GM12891 (cell line): ENCODE measurements around the gene DLX2.

ENCODE experiments used
- DNase-seq: peaks from one replicate; pipeline ENCODE4 v3.0.0; 2011; ENCODE audit warnings: low spot score; ENCODE audit not compliant: insufficient read length
- FAIRE-seq: peaks from 2 replicates; lab custom pipeline; 2011; peaks lifted over from hg19 to GRCh38; lab: Jason Lieb, UNC
- PAX5 ChIP-seq: IDR thresholded peaks from 2 replicates; pipeline ENCODE4 v1.6.1; 2011; ENCODE audit warnings: low read length, moderate library complexity, mild to moderate bottlenecking; ENCODE audit not compliant: insufficient read depth, severe bottlenecking
- POLR2A ChIP-seq: IDR thresholded peaks from 2 replicates; pipeline ENCODE4 v1.6.1; 2011; ENCODE audit warnings: low read depth, low read length, control low read depth
- POLR2AphosphoS5 ChIP-seq: IDR thresholded peaks from 2 replicates; pipeline ENCODE4 v1.6.1; 2011; ENCODE audit warnings: low read depth, low read length, control low read depth
- POU2F2 ChIP-seq: IDR thresholded peaks from 2 replicates; pipeline ENCODE4 v1.6.1; 2011; ENCODE audit warnings: low read depth, mild to moderate bottlenecking, control low read depth, low read length, moderate library complexity
- SPI1 ChIP-seq: IDR thresholded peaks from 2 replicates; pipeline ENCODE4 v1.6.1; 2011; ENCODE audit warnings: low read depth, low read length, control low read depth
- TAF1 ChIP-seq: IDR thresholded peaks from 2 replicates; pipeline ENCODE4 v1.6.1; 2011; ENCODE audit warnings: low read depth, low read length, control low read depth

The DLX2 gene

DNA sequence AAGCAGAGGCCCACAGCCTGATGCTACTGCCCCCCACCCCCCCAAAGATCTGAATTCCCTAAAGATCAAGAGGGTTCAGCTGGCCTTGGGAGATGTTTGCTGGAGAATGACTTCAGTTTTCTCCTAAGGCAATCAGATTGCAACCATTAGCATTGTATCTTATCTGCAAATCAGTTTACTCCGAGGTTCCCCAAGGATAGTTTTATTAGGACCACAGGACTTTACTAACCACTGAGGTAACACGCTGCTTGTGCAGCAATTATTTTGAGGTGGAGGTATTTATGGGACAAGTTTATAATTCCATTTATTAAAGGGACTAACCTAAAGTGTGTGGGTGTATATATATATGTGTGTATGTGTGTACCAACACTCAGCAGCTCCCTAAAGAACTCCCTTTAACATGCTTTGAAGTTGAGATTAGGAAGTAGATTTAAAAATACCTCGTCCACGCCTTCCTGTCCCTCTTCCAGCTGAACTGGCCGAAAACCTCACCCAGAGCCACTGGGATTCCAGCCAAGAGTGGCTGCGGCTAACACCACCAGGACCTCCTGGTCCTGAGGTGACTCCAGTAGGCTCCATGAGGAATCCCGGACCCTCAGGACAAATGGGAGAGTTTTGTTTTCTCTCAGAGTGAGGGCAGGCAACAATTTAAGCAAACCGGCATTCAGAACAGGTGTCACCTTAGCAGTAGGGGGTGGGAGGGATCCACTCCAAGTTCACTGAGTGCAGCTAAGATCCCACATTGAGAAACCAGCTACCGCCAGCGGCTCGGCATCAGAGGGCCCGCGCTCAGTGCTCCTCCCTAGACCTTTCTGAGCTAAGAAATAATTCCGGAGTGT, 20.4 kb downstream of the DLX2 start:
- TF ChIP-seq TAF1 (no peak), PAX5 (no peak), POLR2A (no peak)
- no peak for FAIRE-seq
- no peak for DNase-seq

DNA sequence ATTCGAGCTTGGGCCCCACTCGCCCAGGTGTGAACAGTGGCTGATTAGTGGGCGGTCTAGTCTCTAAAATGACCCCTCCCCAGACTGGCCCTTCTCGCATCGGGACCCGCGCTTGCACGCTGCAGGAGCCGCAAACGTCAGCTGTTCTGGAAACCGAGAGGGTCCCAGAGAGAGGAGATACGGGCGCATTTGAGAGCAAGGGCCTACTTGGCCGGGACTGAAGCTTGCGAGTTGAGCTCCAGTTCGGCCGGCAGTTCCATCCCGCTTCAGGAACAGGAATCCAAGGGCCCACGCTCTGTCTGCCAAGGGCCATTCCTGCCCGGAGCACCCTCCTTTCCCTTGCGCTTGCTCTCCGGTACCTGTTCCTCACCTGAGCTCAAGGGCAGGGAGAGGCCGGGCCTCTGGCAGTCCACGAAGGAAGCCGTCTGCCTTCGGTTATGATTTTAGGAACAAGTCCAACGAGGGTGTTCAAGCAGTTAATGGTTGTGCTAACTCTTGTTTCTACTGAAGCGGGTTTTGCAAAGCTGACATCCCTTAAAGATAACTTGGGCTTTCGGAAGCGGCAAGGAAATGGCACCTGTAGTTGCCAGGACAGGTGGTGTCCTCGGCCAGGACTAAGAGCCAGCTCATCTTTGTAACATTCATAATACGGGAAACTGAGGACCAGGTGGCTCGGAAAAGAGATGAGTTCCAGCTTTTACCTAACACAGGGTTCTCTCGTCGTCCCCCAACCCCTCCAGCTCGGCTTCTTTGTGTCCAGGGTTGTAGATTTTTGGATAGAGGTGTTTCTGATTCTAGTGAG, 21.3 kb downstream of the DLX2 start:
- DNase-seq (no peak), FAIRE-seq (no peak)
- TF ChIP-seq TAF1, result no peak
- TF ChIP-seq POLR2AphosphoS5, result no peak
- no peak for TF ChIP-seq POU2F2
- no peak for TF ChIP-seq SPI1
- no peak for TF ChIP-seq PAX5
- no peak for TF ChIP-seq POLR2A

DNA sequence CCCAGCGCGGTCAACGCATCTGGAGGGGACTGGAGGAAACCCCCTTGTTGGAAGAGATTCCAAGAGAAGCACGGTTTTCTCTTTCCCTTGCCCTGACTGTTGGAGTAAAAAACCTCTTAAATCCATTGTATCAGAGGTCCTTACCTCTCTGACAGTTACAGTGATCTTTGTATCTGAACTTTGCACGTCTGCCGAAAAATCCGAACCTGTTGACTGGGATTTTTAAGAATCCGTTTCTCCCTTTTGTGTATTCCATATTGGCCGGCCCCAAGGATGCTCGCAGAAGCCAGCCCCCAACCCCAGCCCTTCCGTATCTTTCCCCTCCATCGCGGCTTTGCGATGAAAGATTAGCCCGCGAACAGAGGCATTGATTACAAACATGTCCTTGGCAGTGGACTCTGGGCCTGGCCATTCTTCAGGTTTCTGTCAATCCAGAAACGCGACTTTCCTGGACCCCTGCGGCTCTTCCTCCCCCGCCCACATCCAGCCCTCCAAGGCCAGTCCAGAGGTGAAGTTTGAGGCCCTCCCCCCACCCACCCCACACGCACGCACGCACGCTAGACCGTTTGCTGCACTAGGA, 22.0 kb downstream of the DLX2 start:
- no peak for TF ChIP-seq POU2F2
- no peak for TF ChIP-seq SPI1
- no peak for DNase-seq
- FAIRE-seq, result no peak

DNA sequence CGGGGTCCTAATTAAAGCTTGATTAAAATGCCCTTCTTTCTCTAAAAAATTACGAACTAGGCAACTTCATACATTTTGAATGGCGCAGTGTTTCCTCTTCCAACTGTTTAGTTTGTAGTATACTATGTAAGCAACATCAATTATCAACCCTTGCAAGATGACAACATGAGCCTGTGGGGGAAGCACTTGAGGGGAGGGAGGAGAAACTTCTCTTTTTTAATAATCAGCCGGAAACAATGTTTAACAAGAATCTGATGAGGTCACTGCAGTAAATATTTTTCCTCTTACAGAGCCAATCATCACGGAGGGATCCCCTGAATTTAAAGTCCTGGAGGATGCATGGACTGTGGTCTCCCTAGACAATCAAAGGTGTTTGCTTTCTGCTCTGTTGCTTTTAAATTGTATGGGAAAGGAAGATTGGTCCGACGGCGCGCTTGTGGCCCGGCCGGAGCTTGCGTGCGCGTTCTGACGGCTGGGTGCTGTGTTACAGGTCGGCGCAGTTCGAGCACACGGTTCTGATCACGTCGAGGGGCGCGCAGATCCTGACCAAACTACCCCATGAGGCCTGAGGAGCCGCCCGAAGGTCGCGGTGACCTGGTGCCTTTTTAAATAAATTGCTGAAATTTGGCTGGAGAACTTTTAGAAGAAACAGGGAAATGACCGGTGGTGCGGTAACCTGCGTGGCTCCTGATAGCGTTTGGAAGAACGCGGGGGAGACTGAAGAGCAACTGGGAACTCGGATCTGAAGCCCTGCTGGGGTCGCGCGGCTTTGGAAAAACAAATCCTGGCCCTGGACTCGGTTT, 22.7 kb downstream of the DLX2 start:
- DNase-seq (no peak), FAIRE-seq (no peak)
- TF ChIP-seq TAF1, result no peak
- TF ChIP-seq PAX5, result no peak

DNA sequence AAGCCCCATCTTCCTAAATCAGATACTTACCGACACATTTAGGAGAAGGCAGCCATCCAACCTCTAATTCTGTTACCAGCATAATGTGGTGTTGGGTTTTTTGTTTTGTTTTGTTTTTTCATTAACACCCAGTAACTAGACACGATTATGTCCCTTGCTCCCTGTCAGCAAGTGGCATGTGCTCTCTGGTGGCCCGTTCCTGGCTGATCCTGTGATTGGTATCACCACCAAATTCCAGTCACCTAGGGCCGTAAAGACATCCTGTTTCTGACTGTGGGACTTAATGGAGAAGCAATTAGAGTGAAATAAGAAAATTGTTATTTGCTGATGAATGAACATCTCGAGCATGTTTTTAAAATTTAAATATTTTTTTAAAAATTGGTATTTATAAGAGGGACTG, 23.3 kb downstream of the DLX2 start:
- no peak for DNase-seq
- TF ChIP-seq SPI1, result no peak
- TF ChIP-seq POLR2A, result no peak
- TF ChIP-seq POU2F2, result no peak
- TF ChIP-seq TAF1, result no peak
- no peak for FAIRE-seq

DNA sequence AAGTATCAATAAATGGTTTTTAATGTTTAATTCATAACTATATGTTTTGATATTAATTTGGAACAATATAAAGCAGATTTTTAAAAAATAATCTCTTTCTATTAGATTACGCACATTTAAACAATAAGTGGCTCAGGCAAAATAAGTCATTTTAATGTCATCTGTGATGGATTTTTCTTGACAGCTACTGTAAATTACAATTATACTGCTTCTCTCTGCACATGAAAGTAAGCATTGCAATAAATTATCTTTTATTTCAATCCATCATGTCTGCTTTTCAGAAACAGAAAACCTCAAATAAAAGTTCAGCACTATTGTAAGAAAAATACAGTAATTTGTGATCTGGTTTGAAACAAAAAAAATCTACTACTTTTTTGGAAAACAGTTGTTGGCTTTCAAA, 28.4 kb downstream of the DLX2 start:
- no peak for TF ChIP-seq TAF1
- no peak for TF ChIP-seq SPI1
- FAIRE-seq (no peak), DNase-seq (no peak)

DNA sequence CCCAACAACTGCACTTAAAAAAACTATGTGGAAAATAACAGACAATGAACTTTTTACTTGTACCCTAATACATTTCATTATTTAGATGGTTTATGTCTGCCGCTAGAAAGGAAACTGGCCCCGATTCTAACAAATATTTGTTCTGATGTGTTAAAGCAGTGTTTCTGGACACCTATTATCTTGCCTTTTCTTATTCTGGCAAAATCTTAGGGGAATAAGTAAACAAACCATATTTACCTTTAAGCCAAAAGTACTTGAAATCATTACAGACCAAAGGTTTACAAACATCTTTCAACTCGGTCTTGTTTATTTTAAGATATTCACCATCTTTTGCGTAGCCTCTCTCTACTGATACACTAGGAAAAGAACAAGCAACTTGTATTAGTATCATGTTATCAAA, 29.2 kb downstream of the DLX2 start:
- FAIRE-seq (no peak), DNase-seq (no peak)
- TF ChIP-seq POLR2AphosphoS5 (no peak), SPI1 (no peak), POLR2A (no peak), POU2F2 (no peak), PAX5 (no peak)

DNA sequence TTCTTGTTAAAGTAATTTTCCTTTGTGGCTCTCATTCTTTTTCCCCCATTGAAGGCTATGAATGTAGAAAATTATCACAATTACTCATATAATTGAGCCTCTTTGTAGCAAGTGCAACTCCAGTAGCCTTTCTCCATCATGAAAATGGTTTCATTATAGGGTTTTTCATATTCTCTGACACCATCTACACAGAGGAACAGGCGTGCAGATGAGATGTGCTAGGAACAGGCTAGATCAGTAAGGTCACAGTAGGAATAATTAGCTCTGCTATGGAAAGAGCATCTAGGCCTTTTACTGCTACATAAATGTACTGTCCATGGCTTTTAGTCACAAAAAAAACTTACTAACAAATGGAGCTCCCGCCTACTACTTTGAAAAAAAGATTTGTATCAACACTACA, 30.0 kb downstream of the DLX2 start:
- no peak for FAIRE-seq
- DNase-seq, result no peak
- TF ChIP-seq SPI1 (no peak), POLR2AphosphoS5 (no peak), TAF1 (no peak), PAX5 (no peak), POLR2A (no peak), POU2F2 (no peak)

DNA sequence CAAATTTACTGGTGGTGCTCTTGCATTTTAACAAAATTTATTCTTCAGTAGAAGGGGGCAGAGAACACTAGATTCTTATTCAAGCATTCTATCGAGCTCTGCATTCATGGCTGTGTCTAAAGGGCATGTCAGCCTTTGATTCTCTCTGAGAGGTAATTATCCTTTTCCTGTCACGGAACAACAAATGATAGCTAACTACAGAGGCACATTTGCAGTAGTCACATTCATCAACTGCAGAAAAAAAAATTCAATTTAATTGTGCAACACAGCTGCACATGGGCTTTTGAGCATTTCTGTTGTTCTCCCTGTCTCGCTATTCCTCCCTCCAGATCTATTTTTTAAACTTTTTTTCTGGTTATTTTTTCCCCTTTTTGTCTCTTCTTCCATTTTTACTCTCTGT, 30.4 kb downstream of the DLX2 start:
- FAIRE-seq, result no peak
- no peak for DNase-seq

More for the DNA sequence above, 30.4 kb downstream of the DLX2 start:
- TF ChIP-seq POU2F2 (no peak), POLR2A (no peak), POLR2AphosphoS5 (no peak), SPI1 (no peak), TAF1 (no peak), PAX5 (no peak)
